GM23248 (cell line): Measurements from ENCODE around the gene CFAP43.

ENCODE experiments used
- EZH2 ChIP-seq: fragments of 200-600 bp; sonication (generic); IDR thresholded peaks from 2 replicates; pipeline ENCODE4 v1.6.1; 2018; ENCODE audit warnings: antibody characterized with exemption, mild to moderate bottlenecking; ENCODE audit not compliant: insufficient read depth, poor library complexity, severe bottlenecking
- EZH2phosphoT487 ChIP-seq: fragments of 200-600 bp; sonication (generic); IDR thresholded peaks from 2 replicates; pipeline ENCODE4 v1.6.1; 2018; ENCODE audit warnings: antibody characterized with exemption, moderate library complexity, mild to moderate bottlenecking, low read depth; ENCODE audit not compliant: insufficient read depth

DNA sequence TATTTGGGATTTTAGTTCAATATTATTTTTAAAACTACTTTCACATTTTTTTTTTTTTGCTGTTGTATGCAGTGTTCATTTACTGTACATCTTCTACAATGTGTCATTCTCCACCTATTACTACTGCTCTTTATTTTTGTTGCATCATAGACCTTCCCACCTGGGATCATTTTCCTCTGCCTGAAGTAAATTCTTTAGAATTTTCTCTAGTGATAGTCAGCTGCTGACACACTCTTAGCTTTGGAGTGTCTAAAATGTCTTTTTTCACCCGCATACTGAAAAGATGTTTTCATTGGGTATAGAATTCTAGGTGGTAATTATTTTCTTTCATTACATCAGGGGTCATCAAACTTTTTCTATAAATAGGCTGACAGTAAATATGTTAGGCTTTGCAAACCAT, 30.5 kb downstream of the CFAP43 start:
- TF ChIP-seq EZH2phosphoT487 (no peak), EZH2 (no peak)
